A673 (cell line): ENCODE data around the gene RBM20. TPM values are rescaled to one million over a fixed set of nuclear protein-coding genes. Genes with fewer than 3 reads are reported as not detected.

Experiments
- BruUV-seq: library from RNA; stranded (reverse); fragments of 400-500 nt; replicated peaks from 2 replicates; lab custom pipeline; 2021; lab: Mats Ljungman, UMichigan
- CTCF ChIA-PET: fragments of 300-600 bp; sonication (Branson Sonifier 250); formaldehyde crosslinking; loops from one replicate; lab custom pipeline; 2022; ENCODE audit warnings: antibody characterized with exemption; lab: Charles Lee
- POLR2A ChIA-PET: fragments of 300-600 bp; sonication (Branson Sonifier 250); formaldehyde crosslinking; loops from one replicate; lab custom pipeline; 2022; ENCODE audit warnings: antibody characterized with exemption; ENCODE audit not compliant: low non-redundant PET; lab: Charles Lee
- DNase-seq: peaks from one replicate; pipeline ENCODE4 v3.0.0-alpha.2; 2015; ENCODE audit warnings: low spot score
- H3K27ac ChIP-seq: fragments of 200-600 bp; sonication (generic); 2 replicates; pipeline ENCODE4 v1.5.1; 2016; ENCODE audit warnings: mixed run types, low read depth, mild to moderate bottlenecking, mixed read lengths, antibody characterized with exemption, low read length; ENCODE audit not compliant: poor library complexity, severe bottlenecking
- H3K27me3 ChIP-seq: fragments of 200-600 bp; sonication (generic); replicated peaks from 2 replicates; pipeline ENCODE4 v1.6.1; 2017; ENCODE audit warnings: mixed run types, low read depth, mild to moderate bottlenecking, mixed read lengths, antibody characterized with exemption, low read length; ENCODE audit not compliant: insufficient read depth, poor library complexity
- H3K36me3 ChIP-seq: fragments of 200-600 bp; sonication (generic); 2 replicates; pipeline ENCODE4 v1.6.1; 2016; ENCODE audit warnings: mixed run types, mild to moderate bottlenecking, mixed read lengths, antibody characterized with exemption, low read length; ENCODE audit not compliant: insufficient read depth, poor library complexity, severe bottlenecking
- H3K4me1 ChIP-seq: fragments of 200-600 bp; sonication (generic); 2 replicates; pipeline ENCODE4 v1.6.1; 2017; ENCODE audit warnings: mixed run types, mild to moderate bottlenecking, mixed read lengths, antibody characterized with exemption, low read length; ENCODE audit not compliant: insufficient read depth, poor library complexity, severe bottlenecking
- H3K4me3 ChIP-seq: fragments of 200-600 bp; sonication (generic); 2 replicates; pipeline ENCODE4 v1.5.1; 2016; ENCODE audit warnings: low read depth, mixed run types, mild to moderate bottlenecking, mixed read lengths, low read length; ENCODE audit not compliant: poor library complexity, severe bottlenecking
- H3K9me3 ChIP-seq: fragments of 200-600 bp; sonication (generic); 2 replicates; pipeline ENCODE4 v1.6.1; 2016; ENCODE audit warnings: mixed run types, low read depth, mild to moderate bottlenecking, mixed read lengths, antibody characterized with exemption, low read length; ENCODE audit not compliant: poor library complexity, severe bottlenecking
- EZH2 ChIP-seq: fragments of 200-600 bp; sonication (generic); IDR thresholded peaks from 2 replicates; pipeline ENCODE4 v1.6.1; 2017; ENCODE audit warnings: borderline replicate concordance, low read depth, mild to moderate bottlenecking, mixed read lengths, antibody characterized with exemption, low read length; ENCODE audit not compliant: poor library complexity, severe bottlenecking
- intact Hi-C: fragments of 100-400 bp; cut with micrococcal nuclease; formaldehyde crosslinking; loops from one replicate; pipeline ENCODE4 v1.10.0; 2022; ENCODE audit not compliant: unreplicated experiment
- total RNA-seq: library from RNA; stranded (reverse); gene quantifications from 2 replicates; pipeline ENCODE4 v1.2.3, GENCODE V29; 2021
- TF ChIP-seq, protein P1 (sequence below): fragments of 300-800, 200-600 bp; sonication (generic); conservative IDR thresholded peaks from 2 replicates; pipeline ENCODE4 v1.5.1; 2017; ENCODE audit warnings: low read depth, mild to moderate bottlenecking, antibody characterized with exemption, low read length, moderate library complexity, mixed read lengths

RBM20 gene
- total RNA-seq, 1 experiment from 2014 or later: 1.3 TPM

DNA sequence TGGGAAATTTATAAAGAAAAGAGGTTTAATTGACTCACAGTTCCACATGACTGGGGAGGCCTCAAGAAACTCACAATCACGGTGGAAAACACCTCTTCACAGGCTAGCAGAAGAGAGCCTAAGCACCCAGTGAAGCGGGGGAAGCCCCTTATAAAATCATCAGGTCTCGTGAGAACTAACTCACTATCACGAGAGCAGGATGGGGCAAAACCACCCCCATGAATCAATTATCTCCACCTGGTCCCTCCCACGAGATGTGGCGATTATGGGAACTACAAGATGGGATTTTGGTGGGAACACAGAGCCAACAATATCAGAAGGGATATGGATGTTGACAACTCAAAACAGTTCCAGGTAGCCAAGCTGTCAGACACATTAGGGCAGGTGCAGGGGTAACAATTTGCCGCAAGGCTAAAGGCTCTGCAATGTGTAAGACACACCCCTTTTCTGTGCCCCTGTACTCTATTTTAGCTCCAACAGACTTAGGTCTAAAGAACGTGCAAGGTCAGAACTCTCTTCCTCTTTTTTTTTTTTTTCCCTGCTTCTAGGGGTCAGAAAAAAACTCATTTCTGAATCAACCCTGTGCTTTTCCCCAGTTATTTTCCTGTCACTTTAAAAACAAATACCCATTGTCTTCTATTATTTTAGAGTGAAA lies 30.7 kb upstream of the RBM20 start:
- CTCF ChIA-PET: no interaction called here

DNA sequence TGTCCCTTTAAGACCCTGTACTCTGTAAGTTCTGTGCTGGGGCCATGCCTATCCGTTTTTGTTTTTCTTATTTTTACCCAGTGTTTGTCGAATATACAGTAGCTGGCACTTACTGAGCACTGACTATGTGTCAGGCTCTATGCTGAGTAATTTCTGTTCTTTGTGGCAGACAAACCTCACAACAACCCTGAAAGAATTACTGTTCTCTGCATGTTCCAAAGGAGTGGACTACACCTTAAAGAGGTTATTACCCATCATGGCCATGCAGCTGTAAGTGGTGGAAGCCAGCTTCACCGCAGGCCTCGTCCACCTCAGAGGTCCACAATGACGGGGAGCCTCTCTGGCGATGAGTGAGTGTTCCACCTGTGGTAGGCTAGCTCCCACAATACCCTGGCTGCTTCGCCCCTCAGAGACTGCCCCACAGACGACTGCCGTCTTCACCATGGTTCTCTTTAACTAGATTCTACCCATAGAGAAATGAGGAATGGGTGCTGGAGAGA lies 30.1 kb upstream of the RBM20 start:
- intact Hi-C loops: loop anchor here (5.0 kb wide), 1 partner anchor 133 kb away; no protein-coding TSS in a partner anchor

More for the DNA sequence above, 30.7 kb upstream of the RBM20 start:
- Histone ChIP-seq H3K4me3 (no peak overlapping the region), H3K4me1 (peaks cover 12% of the 10 kb centered on the region), H3K27ac (no peak overlapping the region), H3K36me3 (no peaks in the 10 kb centered on the region), H3K9me3 (no peaks in the 10 kb centered on the region), H3K27me3 (no peaks in the 10 kb centered on the region)
- intact Hi-C loops: loop anchor here (5.0 kb wide), 1 partner anchor 134 kb away; no protein-coding TSS in a partner anchor
- POLR2A ChIA-PET: no interaction called here
- DNase-seq: no peak
- TF ChIP-seq EZH2: no peak
- TF ChIP-seq, protein P1, sequence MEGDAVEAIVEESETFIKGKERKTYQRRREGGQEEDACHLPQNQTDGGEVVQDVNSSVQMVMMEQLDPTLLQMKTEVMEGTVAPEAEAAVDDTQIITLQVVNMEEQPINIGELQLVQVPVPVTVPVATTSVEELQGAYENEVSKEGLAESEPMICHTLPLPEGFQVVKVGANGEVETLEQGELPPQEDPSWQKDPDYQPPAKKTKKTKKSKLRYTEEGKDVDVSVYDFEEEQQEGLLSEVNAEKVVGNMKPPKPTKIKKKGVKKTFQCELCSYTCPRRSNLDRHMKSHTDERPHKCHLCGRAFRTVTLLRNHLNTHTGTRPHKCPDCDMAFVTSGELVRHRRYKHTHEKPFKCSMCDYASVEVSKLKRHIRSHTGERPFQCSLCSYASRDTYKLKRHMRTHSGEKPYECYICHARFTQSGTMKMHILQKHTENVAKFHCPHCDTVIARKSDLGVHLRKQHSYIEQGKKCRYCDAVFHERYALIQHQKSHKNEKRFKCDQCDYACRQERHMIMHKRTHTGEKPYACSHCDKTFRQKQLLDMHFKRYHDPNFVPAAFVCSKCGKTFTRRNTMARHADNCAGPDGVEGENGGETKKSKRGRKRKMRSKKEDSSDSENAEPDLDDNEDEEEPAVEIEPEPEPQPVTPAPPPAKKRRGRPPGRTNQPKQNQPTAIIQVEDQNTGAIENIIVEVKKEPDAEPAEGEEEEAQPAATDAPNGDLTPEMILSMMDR: no peak
- BruUV-seq: no TSS peak

DNA sequence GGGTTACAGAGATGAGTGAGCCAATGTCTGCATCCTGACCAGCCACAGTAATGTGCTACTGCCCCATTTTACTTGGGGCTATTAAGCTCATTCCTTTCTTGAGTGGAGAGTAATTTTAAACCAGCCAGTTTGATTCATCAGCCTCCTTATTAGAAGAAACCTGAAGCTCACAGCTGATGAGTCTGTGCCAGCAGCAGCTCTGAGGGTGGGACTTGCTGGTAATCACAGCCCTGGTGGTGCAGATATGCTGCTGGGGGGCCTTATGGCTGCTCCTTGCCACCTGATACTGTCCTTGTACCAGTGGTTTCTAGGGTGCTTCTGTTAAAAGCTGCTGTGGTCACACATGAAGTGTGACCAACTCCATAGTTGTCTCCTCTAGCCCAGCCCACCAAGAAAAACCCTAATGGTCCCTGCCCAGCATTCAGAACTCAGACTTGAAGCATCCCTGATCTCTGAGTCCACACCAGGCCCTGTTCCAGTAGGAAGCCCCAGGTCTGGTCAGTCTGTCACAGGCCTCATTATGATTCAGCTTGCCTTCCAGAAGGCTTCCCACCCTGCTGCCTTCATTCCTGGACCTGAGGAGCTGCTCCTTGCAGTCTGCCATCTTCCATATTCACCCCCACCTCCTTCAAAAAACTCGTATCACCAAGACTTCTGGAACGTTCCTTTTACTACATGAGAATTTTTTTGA lies 28.9 kb upstream of the RBM20 start:
- CTCF ChIA-PET: interaction anchor here (0.6 kb wide), 1 partner anchor 9 kb away, joined by 5 read pairs; no protein-coding TSS in a partner anchor

More for the DNA sequence above, 30.1 kb upstream of the RBM20 start:
- ChIA-PET CTCF (no interaction called here), POLR2A (no interaction called here)
- BruUV-seq: no TSS peak
- Histone ChIP-seq H3K27ac (no peak overlapping the region), H3K36me3 (no peaks in the 10 kb centered on the region), H3K9me3 (no peaks in the 10 kb centered on the region), H3K4me3 (no peak overlapping the region), H3K27me3 (no peaks in the 10 kb centered on the region), H3K4me1 (peaks cover 8% of the 10 kb centered on the region)
- DNase-seq: no peak
- TF ChIP-seq, protein P1: no peak
- no peak for TF ChIP-seq EZH2

More for the DNA sequence above, 28.9 kb upstream of the RBM20 start:
- no peak overlapping the region for H3K4me3 ChIP-seq
- POLR2A ChIA-PET: no interaction called here
- peaks cover 8% of the 10 kb centered on the region for H3K4me1 ChIP-seq
- H3K36me3 ChIP-seq: no peaks in the 10 kb centered on the region
- no peak overlapping the region for H3K27ac ChIP-seq
- H3K27me3 ChIP-seq: no peaks in the 10 kb centered on the region
- BruUV-seq: no TSS peak
- no peak for TF ChIP-seq EZH2
- TF ChIP-seq, protein P1: no peak
- DNase-seq: no peak
- H3K9me3 ChIP-seq: no peaks in the 10 kb centered on the region
- intact Hi-C loops: no loop called here
